C4-2B (cell line): Measurements from ENCODE around the gene FANK1.

ENCODE experiments used
- CTCF ChIP-seq: fragments of 450-650 bp; conservative IDR thresholded peaks from 2 replicates; pipeline ENCODE4 v1.5.1; 2017; ENCODE audit warnings: mild to moderate bottlenecking
- ZFX ChIP-seq: fragments of 450-650 bp; IDR thresholded peaks from 2 replicates; pipeline ENCODE4 v1.6.1; 2017

- TF ChIP-seq CTCF (no peak), ZFX (no peak)
Observed at GRCh38 chr10:126058104-126058503, 161.7 kb downstream of the FANK1 start.
